Measurements from ENCODE around the gene OLFML2B. TPM values are rescaled to one million over a fixed set of nuclear protein-coding genes. Genes with fewer than 3 reads are reported as not detected.

OLFML2B gene
- total RNA-seq, 1 donor from 2014 or later = 19.1 TPM

DNA sequence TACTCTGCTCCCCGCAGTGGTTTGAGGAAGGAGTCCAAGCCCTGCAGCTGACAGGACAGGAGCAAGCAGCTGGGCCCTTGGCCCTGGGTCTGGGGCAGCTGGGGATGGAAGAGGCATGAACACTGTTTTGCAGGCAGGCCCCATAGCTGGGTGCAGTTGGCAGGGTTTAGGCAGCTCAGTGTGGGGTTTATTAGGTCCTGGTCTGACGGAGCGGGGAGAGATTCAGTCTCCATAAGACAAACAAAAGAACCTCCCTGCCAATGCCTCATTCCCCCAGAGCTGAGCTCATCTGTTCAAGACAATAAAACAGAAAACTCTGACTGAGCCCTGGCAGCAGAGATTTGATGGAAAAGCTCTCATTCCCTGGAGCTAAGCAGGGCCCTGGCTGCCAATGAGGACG is 37.3 kb downstream of the OLFML2B start:
- H3K27me3 ChIP-seq (ENCODE audit: low read depth) = no peaks in the 10 kb centered on the region
- H3K27ac ChIP-seq = no peak overlapping the region
- DNase-seq = no peak
- TF ChIP-seq, protein P1, sequence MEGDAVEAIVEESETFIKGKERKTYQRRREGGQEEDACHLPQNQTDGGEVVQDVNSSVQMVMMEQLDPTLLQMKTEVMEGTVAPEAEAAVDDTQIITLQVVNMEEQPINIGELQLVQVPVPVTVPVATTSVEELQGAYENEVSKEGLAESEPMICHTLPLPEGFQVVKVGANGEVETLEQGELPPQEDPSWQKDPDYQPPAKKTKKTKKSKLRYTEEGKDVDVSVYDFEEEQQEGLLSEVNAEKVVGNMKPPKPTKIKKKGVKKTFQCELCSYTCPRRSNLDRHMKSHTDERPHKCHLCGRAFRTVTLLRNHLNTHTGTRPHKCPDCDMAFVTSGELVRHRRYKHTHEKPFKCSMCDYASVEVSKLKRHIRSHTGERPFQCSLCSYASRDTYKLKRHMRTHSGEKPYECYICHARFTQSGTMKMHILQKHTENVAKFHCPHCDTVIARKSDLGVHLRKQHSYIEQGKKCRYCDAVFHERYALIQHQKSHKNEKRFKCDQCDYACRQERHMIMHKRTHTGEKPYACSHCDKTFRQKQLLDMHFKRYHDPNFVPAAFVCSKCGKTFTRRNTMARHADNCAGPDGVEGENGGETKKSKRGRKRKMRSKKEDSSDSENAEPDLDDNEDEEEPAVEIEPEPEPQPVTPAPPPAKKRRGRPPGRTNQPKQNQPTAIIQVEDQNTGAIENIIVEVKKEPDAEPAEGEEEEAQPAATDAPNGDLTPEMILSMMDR (IDR thresholded peaks at IDR 0.05) = no peak
- peaks cover 8% of the 10 kb centered on the region for H3K9me3 ChIP-seq
- peak in 1 of 2 donors; percentile 66 for ATAC-seq
- no peaks in the 10 kb centered on the region for H3K36me3 ChIP-seq
- H3K4me3 ChIP-seq = no peak overlapping the region
- intact Hi-C loops (cut with DNase I) = no loop called here
- peaks cover 15% of the 10 kb centered on the region for H3K4me1 ChIP-seq

DNA sequence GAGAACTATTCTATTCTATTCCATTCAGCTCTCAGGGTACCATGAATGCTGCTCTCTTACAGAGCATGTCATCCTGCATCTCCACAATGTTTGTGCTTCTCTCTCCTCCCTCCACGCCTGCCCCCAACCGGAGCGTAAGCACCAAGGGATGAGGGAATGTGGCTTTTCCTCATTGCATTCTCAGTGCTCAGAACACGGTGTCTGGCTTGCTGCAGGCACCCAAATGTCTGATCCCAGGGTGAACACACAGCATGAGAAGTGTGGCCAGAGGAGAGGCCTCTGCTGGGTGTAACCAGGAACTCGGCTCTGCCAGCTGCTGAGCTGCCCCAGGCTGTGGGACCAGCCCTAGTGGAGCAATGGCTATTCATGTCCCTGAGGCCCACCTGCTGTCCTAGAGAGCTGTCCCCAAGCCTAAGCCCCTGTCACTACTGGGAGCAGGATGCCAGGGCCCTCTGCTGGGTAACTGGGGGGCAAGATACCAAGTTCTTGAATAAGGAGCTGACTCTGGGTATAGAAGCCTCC is 38.3 kb downstream of the OLFML2B start:
- intact Hi-C loops (cut with DNase I) = no loop called here
- DNase-seq (no peak), ATAC-seq (no peak)
- Histone ChIP-seq H3K4me1 (peaks cover 15% of the 10 kb centered on the region), H3K27me3 (ENCODE audit: low read depth) (no peaks in the 10 kb centered on the region), H3K4me3 (no peak overlapping the region), H3K27ac (no peak overlapping the region), H3K36me3 (no peaks in the 10 kb centered on the region), H3K9me3 (peaks cover 8% of the 10 kb centered on the region)
- TF ChIP-seq, protein P1 (IDR thresholded peaks at IDR 0.05) = no peak

DNA sequence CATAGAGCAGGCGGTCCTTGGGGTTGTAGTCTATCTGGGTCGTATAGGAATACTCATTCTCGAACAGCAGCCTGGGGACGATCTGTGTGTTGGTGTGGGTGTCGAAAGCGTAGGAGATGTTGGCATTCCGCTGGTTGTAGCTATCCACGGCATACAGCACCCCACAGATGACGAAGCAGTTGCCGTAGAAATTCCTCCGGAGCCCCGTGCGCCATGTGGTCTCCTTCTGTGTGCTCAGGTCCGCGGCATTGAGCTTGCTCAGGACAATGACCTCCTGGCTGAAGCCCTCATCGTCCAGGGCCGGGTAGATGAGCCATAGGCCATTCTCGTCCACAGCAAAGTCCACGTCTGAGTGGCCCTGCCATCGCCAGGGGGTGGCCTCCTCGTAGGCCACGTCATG is 39.9 kb downstream of the OLFML2B start:
- H3K27ac ChIP-seq = no peak overlapping the region
- H3K4me1 ChIP-seq = peaks cover 5% of the 10 kb centered on the region
- H3K9me3 ChIP-seq = peaks cover 8% of the 10 kb centered on the region
- no peak for DNase-seq
- intact Hi-C loops (cut with DNase I) = no loop called here
- H3K27me3 ChIP-seq (ENCODE audit: low read depth) = no peaks in the 10 kb centered on the region
- no peaks in the 10 kb centered on the region for H3K36me3 ChIP-seq
- no peak overlapping the region for H3K4me3 ChIP-seq
- TF ChIP-seq, protein P1 (IDR thresholded peaks at IDR 0.05) = no peak
- no peak for ATAC-seq

DNA sequence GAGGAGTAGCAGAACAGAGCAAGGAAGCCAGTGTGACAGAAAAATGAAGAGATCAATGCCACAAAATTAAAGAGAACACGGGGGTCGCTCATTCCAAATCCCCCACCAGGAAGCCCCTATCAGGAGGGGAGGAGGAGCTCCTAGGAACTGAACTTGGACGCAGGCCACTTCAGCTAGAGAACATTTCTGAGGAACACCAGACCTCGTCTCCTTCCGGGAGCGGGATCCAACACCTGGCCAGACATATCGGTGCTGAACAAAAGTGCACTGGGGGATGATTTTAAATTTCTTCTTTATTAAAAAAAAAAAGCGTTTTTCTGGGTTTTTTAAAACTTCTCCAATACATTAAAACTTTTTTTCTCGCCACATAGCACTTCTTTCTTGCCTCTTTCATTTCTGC is 40.8 kb downstream of the OLFML2B start:
- Histone ChIP-seq H3K27ac (no peak overlapping the region), H3K36me3 (no peaks in the 10 kb centered on the region), H3K4me3 (no peak overlapping the region), H3K27me3 (ENCODE audit: low read depth) (no peaks in the 10 kb centered on the region), H3K9me3 (peaks cover 8% of the 10 kb centered on the region), H3K4me1 (peaks cover 5% of the 10 kb centered on the region)
- TF ChIP-seq, protein P1 (IDR thresholded peaks at IDR 0.05) = no peak
- intact Hi-C loops (cut with DNase I) = no loop called here
- DNase-seq = no peak
- no peak for ATAC-seq

DNA sequence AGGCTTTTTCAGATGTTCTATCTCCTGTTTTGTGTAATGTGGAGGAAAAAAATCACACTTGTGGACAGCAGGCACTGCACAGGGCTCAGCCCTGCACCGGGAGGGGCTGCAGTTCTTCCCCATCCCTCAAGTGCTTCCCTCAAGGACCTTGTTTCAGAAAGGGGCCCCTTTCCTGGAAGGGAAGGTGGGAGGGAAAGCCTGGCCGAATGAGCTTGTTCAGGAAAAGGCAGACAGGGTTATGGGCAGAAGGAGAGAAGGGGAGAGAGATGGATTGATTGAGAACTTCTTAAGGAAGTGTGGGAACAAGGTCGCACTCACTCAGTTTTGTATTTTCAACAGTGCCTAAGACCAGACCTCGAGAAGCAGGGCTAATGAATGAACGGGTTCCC is 41.2 kb downstream of the OLFML2B start:
- no peak overlapping the region for H3K4me3 ChIP-seq
- no peaks in the 10 kb centered on the region for H3K36me3 ChIP-seq
- no peak for DNase-seq
- peaks cover 6% of the 10 kb centered on the region for H3K9me3 ChIP-seq
- ATAC-seq = no peak
- intact Hi-C loops (cut with DNase I) = no loop called here
- no peak overlapping the region for H3K27ac ChIP-seq
- no peaks in the 10 kb centered on the region for H3K27me3 ChIP-seq (ENCODE audit: low read depth)
- peaks cover 5% of the 10 kb centered on the region for H3K4me1 ChIP-seq
- TF ChIP-seq, protein P1 (IDR thresholded peaks at IDR 0.05) = no peak

All from lower lobe of right lung (tissue), 2 donors.